Measurements from ENCODE around the gene ZNF839.
"Not testable (repeated sequence)": the region's sequence is repeated elsewhere in the genome, so short reads cannot be mapped to it uniquely, and the experiment has no call there.

- TF ChIP-seq, protein P1, sequence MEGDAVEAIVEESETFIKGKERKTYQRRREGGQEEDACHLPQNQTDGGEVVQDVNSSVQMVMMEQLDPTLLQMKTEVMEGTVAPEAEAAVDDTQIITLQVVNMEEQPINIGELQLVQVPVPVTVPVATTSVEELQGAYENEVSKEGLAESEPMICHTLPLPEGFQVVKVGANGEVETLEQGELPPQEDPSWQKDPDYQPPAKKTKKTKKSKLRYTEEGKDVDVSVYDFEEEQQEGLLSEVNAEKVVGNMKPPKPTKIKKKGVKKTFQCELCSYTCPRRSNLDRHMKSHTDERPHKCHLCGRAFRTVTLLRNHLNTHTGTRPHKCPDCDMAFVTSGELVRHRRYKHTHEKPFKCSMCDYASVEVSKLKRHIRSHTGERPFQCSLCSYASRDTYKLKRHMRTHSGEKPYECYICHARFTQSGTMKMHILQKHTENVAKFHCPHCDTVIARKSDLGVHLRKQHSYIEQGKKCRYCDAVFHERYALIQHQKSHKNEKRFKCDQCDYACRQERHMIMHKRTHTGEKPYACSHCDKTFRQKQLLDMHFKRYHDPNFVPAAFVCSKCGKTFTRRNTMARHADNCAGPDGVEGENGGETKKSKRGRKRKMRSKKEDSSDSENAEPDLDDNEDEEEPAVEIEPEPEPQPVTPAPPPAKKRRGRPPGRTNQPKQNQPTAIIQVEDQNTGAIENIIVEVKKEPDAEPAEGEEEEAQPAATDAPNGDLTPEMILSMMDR (IDR thresholded peaks at IDR 0.05): not testable (repeated sequence)
- not testable (repeated sequence) for TF ChIP-seq POLR2A (IDR thresholded peaks at IDR 0.05; ENCODE audit: low read depth)
Observed at GRCh38 chr14:102298303-102299070, 21.1 kb upstream of the ZNF839 start.
